GM23338 (cell line): Measurements from ENCODE around the gene FOXL2NB. TPM values are rescaled to one million over a fixed set of nuclear protein-coding genes. Genes with fewer than 3 reads are reported as not detected.

Experiments
- ATAC-seq: fragments of 200-7000 bp; cut with Tn5 transposase; 3 replicates; pipeline ENCODE4 v1.9.1; 2020
- DNase-seq: peaks from one replicate; pipeline ENCODE4 v3.0.0-alpha.2; 2015; ENCODE audit warnings: low spot score
- H2AFZ ChIP-seq: fragments of 200-600 bp; sonication (generic); 2 replicates; pipeline ENCODE4 v1.8.0; 2016; ENCODE audit warnings: antibody characterized with exemption, mild to moderate bottlenecking, moderate library complexity
- H3F3A ChIP-seq: fragments of 200-600 bp; sonication (generic); replicated peaks from 2 replicates; pipeline ENCODE4 v1.8.0; 2017; ENCODE audit warnings: antibody characterized with exemption, mixed run types, low read depth
- H3K27ac ChIP-seq: fragments of 200-600 bp; sonication (generic); 2 replicates; pipeline ENCODE4 v1.6.1; 2016; ENCODE audit warnings: low read depth
- H3K27me3 ChIP-seq: fragments of 200-600 bp; sonication (generic); 2 replicates; pipeline ENCODE4 v1.8.0; 2016; ENCODE audit warnings: mild to moderate bottlenecking, mixed run types, moderate library complexity; ENCODE audit not compliant: insufficient read depth
- H3K36me3 ChIP-seq: fragments of 200-600 bp; sonication (generic); 2 replicates; pipeline ENCODE4 v1.8.0; 2016; ENCODE audit warnings: mild to moderate bottlenecking; ENCODE audit not compliant: insufficient read depth
- H3K4me1 ChIP-seq: fragments of 200-600 bp; sonication (generic); 2 replicates; pipeline ENCODE4 v1.8.0; 2016; ENCODE audit warnings: mild to moderate bottlenecking, moderate library complexity; ENCODE audit not compliant: insufficient read depth
- H3K4me2 ChIP-seq: fragments of 200-600 bp; sonication (generic); 2 replicates; pipeline ENCODE4 v1.7.1; 2017; ENCODE audit warnings: mixed run types
- H3K4me3 ChIP-seq: fragments of 200-600 bp; sonication (generic); 2 replicates; pipeline ENCODE4 v1.6.1; 2016; ENCODE audit warnings: mixed run types
- H3K79me2 ChIP-seq: fragments of 200-600 bp; sonication (generic); replicated peaks from 2 replicates; pipeline ENCODE4 v1.8.0; 2017; ENCODE audit warnings: mild to moderate bottlenecking; ENCODE audit not compliant: insufficient read depth
- H3K9me2 ChIP-seq: fragments of 200-600 bp; sonication (generic); 2 replicates; pipeline ENCODE4 v1.8.0; 2017; ENCODE audit not compliant: insufficient read depth
- H4K20me1 ChIP-seq: fragments of 200-600 bp; sonication (generic); replicated peaks from 2 replicates; pipeline ENCODE4 v1.8.0; 2017; ENCODE audit warnings: mild to moderate bottlenecking; ENCODE audit not compliant: insufficient read depth
- H3K27ac Mint-ChIP-seq: 2 replicates; pipeline ENCODE4 v1.8.0; 2020; ENCODE audit warnings: inconsistent platforms, mild to moderate bottlenecking, moderate library complexity, mixed read lengths
- H3K27me3 Mint-ChIP-seq: 3 replicates; pipeline ENCODE4 v1.8.0; 2022; ENCODE audit warnings: low read depth, mild to moderate bottlenecking, moderate library complexity, mixed read lengths, inconsistent platforms; ENCODE audit not compliant: insufficient read depth, poor library complexity
- H3K36me3 Mint-ChIP-seq: 3 replicates; pipeline ENCODE4 v1.8.0; 2021; ENCODE audit warnings: low read depth, mild to moderate bottlenecking, inconsistent platforms, moderate library complexity, mixed read lengths
- H3K4me1 Mint-ChIP-seq: 3 replicates; pipeline ENCODE4 v1.8.0; 2020; ENCODE audit warnings: mild to moderate bottlenecking, inconsistent platforms, mixed read lengths
- H3K4me3 Mint-ChIP-seq: 3 replicates; pipeline ENCODE4 v1.8.0; 2021; ENCODE audit warnings: moderate library complexity, mild to moderate bottlenecking, inconsistent platforms, mixed read lengths
- H3K9me3 Mint-ChIP-seq: 3 replicates; pipeline ENCODE4 v1.8.0; 2020; ENCODE audit warnings: moderate library complexity, mild to moderate bottlenecking, inconsistent platforms, mixed read lengths
- CREB1 ChIP-seq: fragments of 250-450 bp; sonication (Bioruptor Pico); IDR thresholded peaks from 2 replicates; pipeline ENCODE4 v1.5.0; 2020; ENCODE audit warnings: low read depth, mild to moderate bottlenecking, moderate library complexity
- EZH2phosphoT487 ChIP-seq: fragments of 200-600 bp; sonication (generic); IDR thresholded peaks from one replicate; pipeline ENCODE4 v1.8.1; 2018; ENCODE audit warnings: antibody characterized with exemption; ENCODE audit not compliant: unreplicated experiment
- JUNB ChIP-seq: IDR thresholded peaks from one replicate; pipeline ENCODE4 v1.6.1; 2016; ENCODE audit warnings: antibody characterized with exemption; ENCODE audit not compliant: unreplicated experiment
- NANOG ChIP-seq: IDR thresholded peaks from 2 replicates; pipeline ENCODE4 v1.6.1; 2016; ENCODE audit warnings: antibody characterized with exemption, borderline replicate concordance
- POLR2AphosphoS5 ChIP-seq: IDR thresholded peaks from 2 replicates; pipeline ENCODE4 v1.6.1; 2016; ENCODE audit warnings: antibody characterized with exemption, low read depth
- REST ChIP-seq: IDR thresholded peaks from one replicate; pipeline ENCODE4 v1.6.1; 2018; ENCODE audit warnings: antibody characterized with exemption; ENCODE audit not compliant: unreplicated experiment
- STAT1 ChIP-seq: IDR thresholded peaks from one replicate; pipeline ENCODE4 v1.6.1; 2016; ENCODE audit warnings: antibody characterized with exemption; ENCODE audit not compliant: unreplicated experiment
- polyA plus RNA-seq: library from polyadenylated mRNA; unstranded; fragments of >200 nt; fragmentation: Nextera tagmentation; extraction: Ambion mirVana; gene quantifications from 2 replicates; pipeline ENCODE4 v1.2.1, GENCODE V29; 2016
- total RNA-seq: library from RNA; depleted of rRNA; stranded (reverse); fragments of >200 nt; shearing (Covaris generic); gene quantifications from 2 replicates; pipeline ENCODE4 v1.2.3, GENCODE V29; 2014
- TF ChIP-seq, protein P1 (sequence below): IDR thresholded peaks from 2 replicates; pipeline ENCODE4 v1.6.1; 2016; ENCODE audit warnings: antibody characterized with exemption

Gene FOXL2NB
- total and polyA plus RNA-seq, 2 experiments from 2014 or later, result 11.2 to 15.6 TPM

- TF ChIP-seq REST, result no peak
- no peak for TF ChIP-seq STAT1
- TF ChIP-seq JUNB, result no peak
- TF ChIP-seq, protein P1, sequence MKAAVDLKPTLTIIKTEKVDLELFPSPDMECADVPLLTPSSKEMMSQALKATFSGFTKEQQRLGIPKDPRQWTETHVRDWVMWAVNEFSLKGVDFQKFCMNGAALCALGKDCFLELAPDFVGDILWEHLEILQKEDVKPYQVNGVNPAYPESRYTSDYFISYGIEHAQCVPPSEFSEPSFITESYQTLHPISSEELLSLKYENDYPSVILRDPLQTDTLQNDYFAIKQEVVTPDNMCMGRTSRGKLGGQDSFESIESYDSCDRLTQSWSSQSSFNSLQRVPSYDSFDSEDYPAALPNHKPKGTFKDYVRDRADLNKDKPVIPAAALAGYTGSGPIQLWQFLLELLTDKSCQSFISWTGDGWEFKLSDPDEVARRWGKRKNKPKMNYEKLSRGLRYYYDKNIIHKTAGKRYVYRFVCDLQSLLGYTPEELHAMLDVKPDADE, result no peak
- no peak for TF ChIP-seq CREB1
These were observed 591 bp downstream of the FOXL2NB start (continued) for GRCh38 chr3:138947495-138948121.

GRCh38 chr3:138948371-138949001 lies 1.5 kb downstream of the FOXL2NB start:
- no peak overlapping the region for H2AFZ ChIP-seq
- H3K36me3 Mint-ChIP-seq, result peaks cover 17% of the 10 kb centered on the region
- TF ChIP-seq STAT1 (no peak), POLR2AphosphoS5 (no peak), JUNB (no peak)
- H3K4me3 ChIP-seq, result peak overlapping the region; percentile 72
- no peak for ATAC-seq
- H3K9me3 Mint-ChIP-seq, result peaks cover 9% of the 10 kb centered on the region
- peak; percentile 71 for DNase-seq
- no peaks in the 10 kb centered on the region for H3K9me2 ChIP-seq
- H3F3A ChIP-seq, result peaks cover 21% of the 10 kb centered on the region
- H4K20me1 ChIP-seq, result no peaks in the 10 kb centered on the region
- H3K36me3 ChIP-seq, result no peaks in the 10 kb centered on the region
- peaks cover 34% of the 10 kb centered on the region for H3K4me1 ChIP-seq
- peaks cover 46% of the 10 kb centered on the region for H3K4me1 Mint-ChIP-seq
- no peaks in the 10 kb centered on the region for H3K79me2 ChIP-seq
- peak overlapping the region; percentile 71 for H3K4me3 Mint-ChIP-seq
- no peak overlapping the region for H3K27ac Mint-ChIP-seq
- peak overlapping the region; percentile 85 for H3K27ac ChIP-seq
- peaks cover 91% of the 10 kb centered on the region for H3K27me3 Mint-ChIP-seq
- H3K4me2 ChIP-seq, result peak overlapping the region; percentile 87
- H3K27me3 ChIP-seq, result peaks cover 94% of the 10 kb centered on the region

DNA sequence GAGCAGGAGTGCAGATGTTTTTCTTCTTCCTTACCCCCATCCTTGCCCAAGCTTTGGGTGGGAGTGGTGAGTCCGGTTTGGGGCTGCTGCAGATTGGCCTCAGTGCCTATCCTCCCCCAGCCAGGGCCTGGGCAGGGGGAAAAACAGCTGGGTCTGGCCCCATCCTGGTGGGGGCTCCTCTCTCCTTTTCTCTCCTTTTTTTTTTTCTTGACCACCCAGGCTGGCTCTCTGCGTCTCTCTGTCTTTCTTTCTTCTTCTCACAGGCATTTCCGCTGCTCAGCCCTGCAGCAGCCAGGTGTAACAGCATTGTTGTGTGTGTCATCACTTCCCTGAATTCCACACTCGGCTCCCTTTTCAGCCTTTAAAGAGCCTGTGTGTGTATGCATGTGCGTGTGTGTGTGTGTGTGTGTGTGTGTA lies 2.0 kb downstream of the FOXL2NB start:
- Mint-ChIP-seq H3K4me1 (peaks cover 41% of the 10 kb centered on the region), H3K36me3 (peaks cover 17% of the 10 kb centered on the region), H3K9me3 (peaks cover 9% of the 10 kb centered on the region), H3K4me3 (peak overlapping the region; percentile 71), H3K27ac (no peak overlapping the region; the same call in 1 of the 2 replicates), H3K27me3 (peaks cover 86% of the 10 kb centered on the region)
- Histone ChIP-seq H3K9me2 (no peaks in the 10 kb centered on the region), H3K4me2 (peak overlapping the region; percentile 87), H2AFZ (no peak overlapping the region), H3K79me2 (no peaks in the 10 kb centered on the region), H3F3A (peaks cover 21% of the 10 kb centered on the region), H4K20me1 (no peaks in the 10 kb centered on the region), H3K4me3 (peak overlapping the region; percentile 73), H3K27ac (peak overlapping the region; percentile 85), H3K4me1 (peaks cover 29% of the 10 kb centered on the region), H3K36me3 (no peaks in the 10 kb centered on the region), H3K27me3 (peaks cover 89% of the 10 kb centered on the region)
- ATAC-seq (peak; percentile 3; the same call in 2 of the 3 replicates), DNase-seq (peak; percentile 94)
- TF ChIP-seq NANOG (peak; percentile 70; the same call in 1 of the 2 replicates), POLR2AphosphoS5 (peak; percentile 54), EZH2phosphoT487 (no peak)
